Measurements from ENCODE around the gene CHSY1.

GRCh38 chr15:101161656-101162055, 90.2 kb downstream of the CHSY1 start:
- TF ChIP-seq, protein P1, sequence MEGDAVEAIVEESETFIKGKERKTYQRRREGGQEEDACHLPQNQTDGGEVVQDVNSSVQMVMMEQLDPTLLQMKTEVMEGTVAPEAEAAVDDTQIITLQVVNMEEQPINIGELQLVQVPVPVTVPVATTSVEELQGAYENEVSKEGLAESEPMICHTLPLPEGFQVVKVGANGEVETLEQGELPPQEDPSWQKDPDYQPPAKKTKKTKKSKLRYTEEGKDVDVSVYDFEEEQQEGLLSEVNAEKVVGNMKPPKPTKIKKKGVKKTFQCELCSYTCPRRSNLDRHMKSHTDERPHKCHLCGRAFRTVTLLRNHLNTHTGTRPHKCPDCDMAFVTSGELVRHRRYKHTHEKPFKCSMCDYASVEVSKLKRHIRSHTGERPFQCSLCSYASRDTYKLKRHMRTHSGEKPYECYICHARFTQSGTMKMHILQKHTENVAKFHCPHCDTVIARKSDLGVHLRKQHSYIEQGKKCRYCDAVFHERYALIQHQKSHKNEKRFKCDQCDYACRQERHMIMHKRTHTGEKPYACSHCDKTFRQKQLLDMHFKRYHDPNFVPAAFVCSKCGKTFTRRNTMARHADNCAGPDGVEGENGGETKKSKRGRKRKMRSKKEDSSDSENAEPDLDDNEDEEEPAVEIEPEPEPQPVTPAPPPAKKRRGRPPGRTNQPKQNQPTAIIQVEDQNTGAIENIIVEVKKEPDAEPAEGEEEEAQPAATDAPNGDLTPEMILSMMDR (IDR thresholded peaks at IDR 0.05; ENCODE audit: poor library complexity, severe bottlenecking) = no peak
- TF ChIP-seq RAD21 (conservative IDR thresholded peaks at IDR 0.05) = no peak
- TF ChIP-seq, protein P2, sequence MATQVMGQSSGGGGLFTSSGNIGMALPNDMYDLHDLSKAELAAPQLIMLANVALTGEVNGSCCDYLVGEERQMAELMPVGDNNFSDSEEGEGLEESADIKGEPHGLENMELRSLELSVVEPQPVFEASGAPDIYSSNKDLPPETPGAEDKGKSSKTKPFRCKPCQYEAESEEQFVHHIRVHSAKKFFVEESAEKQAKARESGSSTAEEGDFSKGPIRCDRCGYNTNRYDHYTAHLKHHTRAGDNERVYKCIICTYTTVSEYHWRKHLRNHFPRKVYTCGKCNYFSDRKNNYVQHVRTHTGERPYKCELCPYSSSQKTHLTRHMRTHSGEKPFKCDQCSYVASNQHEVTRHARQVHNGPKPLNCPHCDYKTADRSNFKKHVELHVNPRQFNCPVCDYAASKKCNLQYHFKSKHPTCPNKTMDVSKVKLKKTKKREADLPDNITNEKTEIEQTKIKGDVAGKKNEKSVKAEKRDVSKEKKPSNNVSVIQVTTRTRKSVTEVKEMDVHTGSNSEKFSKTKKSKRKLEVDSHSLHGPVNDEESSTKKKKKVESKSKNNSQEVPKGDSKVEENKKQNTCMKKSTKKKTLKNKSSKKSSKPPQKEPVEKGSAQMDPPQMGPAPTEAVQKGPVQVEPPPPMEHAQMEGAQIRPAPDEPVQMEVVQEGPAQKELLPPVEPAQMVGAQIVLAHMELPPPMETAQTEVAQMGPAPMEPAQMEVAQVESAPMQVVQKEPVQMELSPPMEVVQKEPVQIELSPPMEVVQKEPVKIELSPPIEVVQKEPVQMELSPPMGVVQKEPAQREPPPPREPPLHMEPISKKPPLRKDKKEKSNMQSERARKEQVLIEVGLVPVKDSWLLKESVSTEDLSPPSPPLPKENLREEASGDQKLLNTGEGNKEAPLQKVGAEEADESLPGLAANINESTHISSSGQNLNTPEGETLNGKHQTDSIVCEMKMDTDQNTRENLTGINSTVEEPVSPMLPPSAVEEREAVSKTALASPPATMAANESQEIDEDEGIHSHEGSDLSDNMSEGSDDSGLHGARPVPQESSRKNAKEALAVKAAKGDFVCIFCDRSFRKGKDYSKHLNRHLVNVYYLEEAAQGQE (IDR thresholded peaks at IDR 0.05; ENCODE audit: borderline replicate concordance) = no peak

Measured in neural cell (in vitro differentiated cells).